Kidney (tissue), 14 donors: ENCODE measurements around the gene SYTL1. TPM values are rescaled to one million over a fixed set of nuclear protein-coding genes. Genes with fewer than 3 reads are reported as not detected.
A peak's percentile ranks its signal among the peaks of the same experiment; 100 is the strongest.

Experiments used
- DNase-seq, 5 donors: peaks; one replicate each; pipeline ENCODE4 v3.0.0-alpha.2; 2013 to 2020
- FAIRE-seq: peaks from 2 replicates; lab custom pipeline; 2012; peaks lifted over from hg19 to GRCh38; lab: Jason Lieb, UNC
- H3K27ac ChIP-seq, 2 donors: one replicate each; pipeline ENCODE4 v1.7.0; 2013; ENCODE audit warnings: low read depth in 2 of 2, low read length in 2 of 2, inconsistent platforms in 1 of 2
- H3K27me3 ChIP-seq: one replicate; pipeline ENCODE4 v1.7.1; 2013; ENCODE audit warnings: low read length, inconsistent platforms; ENCODE audit not compliant: control insufficient read depth, insufficient read depth
- H3K36me3 ChIP-seq, 3 donors: one replicate each; pipeline versions ENCODE4 v1.7.0 to v1.7.1; 2013; ENCODE audit warnings: low read length in 3 of 3, control low read depth in 1 of 3, inconsistent platforms in 1 of 3; ENCODE audit not compliant: insufficient read depth in 3 of 3, control insufficient read depth in 2 of 3
- H3K4me1 ChIP-seq, 3 donors: one replicate each; pipeline versions ENCODE4 v1.7.0 to v1.7.1; 2013; ENCODE audit warnings: low read length in 3 of 3, inconsistent platforms in 1 of 3, low read depth in 1 of 3; ENCODE audit not compliant: control insufficient read depth in 2 of 3, insufficient read depth in 2 of 3
- H3K4me3 ChIP-seq, 3 donors: one replicate each; pipeline versions ENCODE4 v1.7.0 to v1.8.1; 2013; ENCODE audit warnings: low read length in 3 of 3, control low read depth in 1 of 3, inconsistent platforms in 1 of 3
- H3K9ac ChIP-seq, 3 donors: one replicate each; pipeline versions ENCODE4 v1.7.0 to v1.7.1; 2013; ENCODE audit warnings: low read length in 3 of 3, control low read depth in 1 of 3, inconsistent platforms in 1 of 3
- H3K9me3 ChIP-seq, 3 donors: one replicate each; pipeline versions ENCODE4 v1.7.0 to v1.7.1; 2013; ENCODE audit warnings: low read length in 3 of 3, control low read depth in 1 of 3, inconsistent platforms in 1 of 3; ENCODE audit not compliant: control insufficient read depth in 2 of 3, insufficient read depth in 1 of 3
- CTCF ChIP-seq: IDR thresholded peaks from 3 replicates; pipeline ENCODE4 v1.5.1; 2012; ENCODE audit warnings: mild to moderate bottlenecking, moderate library complexity, borderline replicate concordance; ENCODE audit not compliant: insufficient read depth; ENCODE audit errors: extremely low read depth
- intact Hi-C: fragments of 100-400 bp; cut with DNase I; formaldehyde crosslinking; loops from one replicate; pipeline ENCODE4 v1.11.1; 2022
- polyA plus RNA-seq: library from polyadenylated mRNA; stranded (reverse); fragments of 350-450 nt; fragmentation: Illumina TruSeq; extraction: RNeasy Lipid Tissue Mini Kit (QIAGEN cat#74804); gene quantifications from one replicate; pipeline ENCODE4 v1.2.3, GENCODE V29; 2014; ENCODE audit warnings: low read depth, low replicate concordance; ENCODE audit not compliant: insufficient read depth
- total RNA-seq: library from RNA; stranded (reverse); fragmentation: NEBNext Ultra II Directional; extraction: Animal tissue kit (Norgen Biotek cat#: 25700); gene quantifications from one replicate; pipeline ENCODE4 v1.2.1, GENCODE V29; 2021
- donor health status: control.
- donor health status: control.
- donor health status: control.
- donor health status: control.
- donor health status: control.
- donor health status: DM: yes; HTN: yes; CAD: no.
- donor health status: Normal renal cell carcinoma (clear cell type).

SYTL1 gene
- total and polyA plus RNA-seq, 2 donors from 2014 or later: 5.9 to 19.3 TPM

GRCh38 chr1:27331922-27332321 lies 9.9 kb upstream of the SYTL1 start:
- TF ChIP-seq CTCF: no peak
- DNase-seq (no peak), FAIRE-seq (no peak)
- peaks cover 5 to 45% (median 23%) of the 10 kb centered on the region in 3 donors for H3K36me3 ChIP-seq
- H3K27me3 ChIP-seq: no peaks in the 10 kb centered on the region
- no peak overlapping the region for H3K4me3 ChIP-seq
- no peak overlapping the region for H3K9ac ChIP-seq
- peaks cover 0 to under 1% (median 0%) of the 10 kb centered on the region in 3 donors for H3K4me1 ChIP-seq
- H3K9me3 ChIP-seq: no peaks in the 10 kb centered on the region
- no peak overlapping the region for H3K27ac ChIP-seq
- intact Hi-C loops: no loop called here

GRCh38 chr1:27332536-27333281 lies 9.1 kb upstream of the SYTL1 start:
- H3K27me3 ChIP-seq: no peaks in the 10 kb centered on the region
- peaks cover 5 to 45% (median 22%) of the 10 kb centered on the region in 3 donors for H3K36me3 ChIP-seq
- no peak overlapping the region for H3K27ac ChIP-seq
- FAIRE-seq (no peak), DNase-seq (peak in 3 of 5 donors; percentile 50 to 66 (median 64))
- TF ChIP-seq CTCF: peak; percentile 72
- intact Hi-C loops: no loop called here
- H3K4me3 ChIP-seq: no peak overlapping the region
- H3K4me1 ChIP-seq: no peaks in the 10 kb centered on the region
- no peaks in the 10 kb centered on the region for H3K9me3 ChIP-seq
- H3K9ac ChIP-seq: no peak overlapping the region

GRCh38 chr1:27333717-27334279 lies 8.0 kb upstream of the SYTL1 start:
- no peak for FAIRE-seq
- H3K4me1 ChIP-seq: no peaks in the 10 kb centered on the region
- no peak for DNase-seq
- no peaks in the 10 kb centered on the region for H3K9me3 ChIP-seq
- TF ChIP-seq CTCF: no peak
- no peak overlapping the region for H3K9ac ChIP-seq
- H3K36me3 ChIP-seq: peaks cover 5 to 45% (median 20%) of the 10 kb centered on the region in 3 donors
- no peak overlapping the region for H3K27ac ChIP-seq
- H3K4me3 ChIP-seq: no peak overlapping the region
- intact Hi-C loops: no loop called here
- no peaks in the 10 kb centered on the region for H3K27me3 ChIP-seq
